Measurements from ENCODE around the gene EXOSC10. TPM values are rescaled to one million over a fixed set of nuclear protein-coding genes. Genes with fewer than 3 reads are reported as not detected.
"Not testable (repeated sequence)": the region's sequence is repeated elsewhere in the genome, so short reads cannot be mapped to it uniquely, and the experiment has no call there.

The EXOSC10 gene
- total RNA-seq, 4 donors from 2014 or later = 96.1 to 181 (median 127) TPM

DNA sequence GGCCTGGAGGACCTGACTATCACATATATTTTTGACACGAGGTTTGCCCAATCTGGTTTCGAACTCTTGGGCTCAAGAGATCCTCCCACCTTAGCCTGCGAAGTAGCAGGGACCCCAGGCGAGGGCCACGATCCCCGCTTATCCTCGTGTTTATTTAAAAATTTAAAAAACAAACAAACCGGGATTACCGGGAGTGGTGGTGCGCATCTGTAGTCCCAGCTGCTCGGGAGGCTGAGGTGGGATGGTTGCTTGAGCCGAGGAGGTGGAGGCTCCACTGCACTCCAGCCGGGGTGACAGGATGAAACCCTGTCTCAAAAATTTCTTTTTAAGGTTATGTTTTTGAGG, 452 bp upstream of the EXOSC10 start:
- TF ChIP-seq, protein P1, sequence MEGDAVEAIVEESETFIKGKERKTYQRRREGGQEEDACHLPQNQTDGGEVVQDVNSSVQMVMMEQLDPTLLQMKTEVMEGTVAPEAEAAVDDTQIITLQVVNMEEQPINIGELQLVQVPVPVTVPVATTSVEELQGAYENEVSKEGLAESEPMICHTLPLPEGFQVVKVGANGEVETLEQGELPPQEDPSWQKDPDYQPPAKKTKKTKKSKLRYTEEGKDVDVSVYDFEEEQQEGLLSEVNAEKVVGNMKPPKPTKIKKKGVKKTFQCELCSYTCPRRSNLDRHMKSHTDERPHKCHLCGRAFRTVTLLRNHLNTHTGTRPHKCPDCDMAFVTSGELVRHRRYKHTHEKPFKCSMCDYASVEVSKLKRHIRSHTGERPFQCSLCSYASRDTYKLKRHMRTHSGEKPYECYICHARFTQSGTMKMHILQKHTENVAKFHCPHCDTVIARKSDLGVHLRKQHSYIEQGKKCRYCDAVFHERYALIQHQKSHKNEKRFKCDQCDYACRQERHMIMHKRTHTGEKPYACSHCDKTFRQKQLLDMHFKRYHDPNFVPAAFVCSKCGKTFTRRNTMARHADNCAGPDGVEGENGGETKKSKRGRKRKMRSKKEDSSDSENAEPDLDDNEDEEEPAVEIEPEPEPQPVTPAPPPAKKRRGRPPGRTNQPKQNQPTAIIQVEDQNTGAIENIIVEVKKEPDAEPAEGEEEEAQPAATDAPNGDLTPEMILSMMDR (IDR thresholded peaks at IDR 0.05) = no peak
- no peak for TF ChIP-seq EP300 (IDR thresholded peaks at IDR 0.05)
- Histone ChIP-seq H3K27me3 (no peaks in the 10 kb centered on the region), H3K36me3 (peaks cover 0 to 29% (median 12%) of the 10 kb centered on the region in 3 donors), H3K4me3 (peak overlapping the region; percentile 72 to 98 (median 83)), H3K27ac (peak overlapping the region; percentile 35 to 92 (median 86)), H3K9me3 (no peaks in the 10 kb centered on the region), H3K4me1 (peaks cover 0 to 22% (median 11%) of the 10 kb centered on the region in 4 donors)
- DNase-seq (ENCODE audit: low spot score in 2 of 2) = no peak
- WGBS, 2 donors = 62 to 70% methylated on average over 13 of the region's 13 CpGs

DNA sequence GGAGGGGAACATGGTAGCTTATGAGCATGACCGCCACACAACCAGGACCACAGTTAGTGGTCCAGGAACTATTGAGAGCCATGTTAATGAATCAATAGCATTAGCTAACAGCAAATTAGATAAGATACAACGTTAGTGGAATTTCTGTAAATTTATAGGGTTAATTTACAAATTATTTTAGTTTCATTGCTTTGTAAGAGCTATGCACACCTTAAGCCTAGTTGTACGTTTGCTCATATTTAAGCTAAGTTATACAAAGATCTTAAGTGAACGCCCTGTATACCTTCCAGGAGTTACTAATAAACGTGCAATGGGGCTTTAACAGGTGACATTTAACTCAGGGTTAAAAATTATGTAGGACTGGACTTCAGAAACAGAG, 749 bp downstream of the EXOSC10 start:
- H3K27me3 ChIP-seq = no peaks in the 10 kb centered on the region
- H3K4me1 ChIP-seq = peaks cover 0 to 22% (median 11%) of the 10 kb centered on the region in 4 donors
- H3K27ac ChIP-seq = peak overlapping the region in 3 of 4 donors; percentile 86 to 92 (median 86)
- DNase-seq (ENCODE audit: low spot score in 2 of 2) = no peak
- H3K4me3 ChIP-seq = peak overlapping the region; percentile 72 to 98 (median 83)
- 10% methylated on average over 5 of the region's 5 CpGs for WGBS, 2 donors
- peaks cover 0 to 36% (median 23%) of the 10 kb centered on the region in 3 donors for H3K36me3 ChIP-seq
- TF ChIP-seq POLR2A (IDR thresholded peaks at IDR 0.05) = no peak
- TF ChIP-seq, protein P1 (IDR thresholded peaks at IDR 0.05) = no peak
- no peak for TF ChIP-seq EP300 (IDR thresholded peaks at IDR 0.05)
- no peaks in the 10 kb centered on the region for H3K9me3 ChIP-seq

DNA sequence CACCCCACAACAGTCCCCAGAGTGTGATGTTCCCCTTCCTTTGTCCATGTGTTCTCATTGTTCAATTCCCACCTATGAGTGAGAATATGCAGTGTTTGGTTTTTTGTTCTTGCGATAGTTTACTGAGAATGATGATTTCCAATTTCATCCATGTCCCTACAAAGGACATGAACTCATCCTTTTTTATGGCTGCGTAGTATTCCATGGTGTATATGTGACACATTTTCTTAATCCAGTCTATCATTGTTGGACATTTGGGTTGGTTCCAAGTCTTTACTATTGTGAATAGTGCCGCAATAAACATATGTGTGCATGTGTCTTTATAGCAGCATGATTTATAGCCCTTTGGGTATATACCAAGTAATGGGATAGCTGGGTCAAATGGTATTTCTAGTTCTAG, 15.9 kb downstream of the EXOSC10 start:
- H3K27ac ChIP-seq; H3K27me3 ChIP-seq; DNase-seq (ENCODE audit: low spot score in 2 of 2); H3K4me3 ChIP-seq; H3K4me1 ChIP-seq; H3K9me3 ChIP-seq: not testable (repeated sequence)
- WGBS, 2 donors = 91 to 95% methylated on average over 3 of the region's 3 CpGs
- H3K36me3 ChIP-seq = peaks cover 0 to 89% (median 20%) of the 10 kb centered on the region in 3 donors

DNA sequence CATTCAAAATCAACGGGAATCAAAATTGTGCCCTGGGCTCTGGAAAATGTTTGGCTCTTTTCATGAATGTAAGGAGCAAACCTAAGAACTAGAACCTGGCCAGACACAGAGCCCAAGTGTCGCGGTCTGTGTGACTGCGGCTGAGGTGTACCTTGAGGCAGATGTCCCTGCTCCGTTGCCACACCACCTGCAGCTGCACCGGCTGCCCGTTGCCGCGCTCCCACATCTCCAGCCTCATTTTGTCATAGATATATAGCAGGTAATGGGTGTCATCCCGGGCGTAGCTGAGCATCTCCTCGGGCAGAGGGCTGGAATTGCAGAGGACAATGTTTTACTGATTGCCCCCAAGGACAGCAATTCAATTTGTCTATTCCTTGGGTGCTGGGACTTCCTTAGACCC, 18.7 kb downstream of the EXOSC10 start:
- peaks cover 0 to 89% (median 5%) of the 10 kb centered on the region in 3 donors for H3K36me3 ChIP-seq
- H3K27ac ChIP-seq = peak overlapping the region in 1 of 4 donors; percentile 13
- 84 to 89% methylated on average over 12 of the region's 12 CpGs for whole genome bisulfite sequencing, 2 donors

DNA sequence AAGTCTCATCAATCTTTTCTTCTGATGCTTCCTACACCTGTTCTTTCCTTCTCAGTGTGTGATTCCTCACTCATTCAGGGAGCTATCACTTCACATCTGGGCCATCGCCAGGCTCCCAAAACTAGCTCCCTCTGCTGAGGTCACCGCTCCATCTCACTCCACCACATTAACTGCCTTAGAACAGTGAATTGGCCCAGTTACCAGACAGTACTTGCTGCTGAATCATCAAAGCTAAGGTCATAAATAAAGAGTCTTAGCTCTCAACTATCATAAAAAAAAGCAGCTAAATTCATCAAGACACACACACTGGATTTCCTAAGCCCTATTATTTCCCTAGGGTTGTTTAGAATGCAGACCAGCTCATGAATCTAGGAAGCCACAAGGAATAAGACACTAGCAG, 21.0 kb downstream of the EXOSC10 start:
- no peak for DNase-seq (ENCODE audit: low spot score in 2 of 2)
- H3K36me3 ChIP-seq = peaks cover 3 to 96% (median 24%) of the 10 kb centered on the region in 3 donors

More for the DNA sequence above, 18.7 kb downstream of the EXOSC10 start:
- Histone ChIP-seq H3K9me3 (no peaks in the 10 kb centered on the region), H3K4me3 (no peak overlapping the region), H3K27me3 (no peaks in the 10 kb centered on the region), H3K4me1 (peaks cover 0 to 7% (median 0%) of the 10 kb centered on the region in 4 donors)
- TF ChIP-seq POLR2A (IDR thresholded peaks at IDR 0.05) = no peak
- no peak for TF ChIP-seq EP300 (IDR thresholded peaks at IDR 0.05)
- TF ChIP-seq, protein P1 (IDR thresholded peaks at IDR 0.05) = no peak
- no peak for DNase-seq (ENCODE audit: low spot score in 2 of 2)

DNA sequence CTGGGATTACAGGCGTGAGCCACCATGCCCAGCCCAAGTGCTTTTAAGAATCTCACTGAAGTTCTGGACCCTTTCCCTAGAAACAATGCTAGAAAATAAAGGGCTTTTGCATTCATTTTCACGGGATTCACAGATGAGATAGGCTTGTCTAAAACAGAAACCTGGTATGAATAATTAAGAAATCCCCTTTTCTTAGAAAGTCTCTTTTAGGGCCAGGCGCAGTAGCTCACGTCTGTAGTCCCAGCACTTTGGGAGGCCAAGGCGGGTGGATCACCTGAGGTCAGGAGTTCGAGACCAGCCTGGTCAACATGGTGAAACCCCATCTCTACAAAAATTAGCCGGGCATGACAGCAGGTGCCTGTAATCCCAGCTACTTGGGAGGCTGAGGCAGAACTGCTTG, 26.3 kb downstream of the EXOSC10 start:
- peaks cover 3 to 99% (median 36%) of the 10 kb centered on the region in 3 donors for H3K36me3 ChIP-seq
- not testable (repeated sequence) for H3K4me3 ChIP-seq

More for the DNA sequence above, 21.0 kb downstream of the EXOSC10 start:
- Histone ChIP-seq H3K27me3 (no peaks in the 10 kb centered on the region), H3K4me3 (no peak overlapping the region), H3K4me1 (peaks cover 0 to 7% (median 0%) of the 10 kb centered on the region in 4 donors), H3K27ac (no peak overlapping the region), H3K9me3 (no peaks in the 10 kb centered on the region)
- 89 to 94% methylated on average over 2 of the region's 2 CpGs for WGBS, 2 donors
- TF ChIP-seq, protein P1 (IDR thresholded peaks at IDR 0.05) = no peak
- TF ChIP-seq POLR2A (IDR thresholded peaks at IDR 0.05) = no peak
- TF ChIP-seq EP300 (IDR thresholded peaks at IDR 0.05) = no peak

More for the DNA sequence above, 26.3 kb downstream of the EXOSC10 start:
- not testable (repeated sequence) for H3K27ac ChIP-seq; H3K9me3 ChIP-seq; DNase-seq (ENCODE audit: low spot score in 2 of 2); H3K27me3 ChIP-seq
- peaks cover 0 to 15% (median 5%) of the 10 kb centered on the region in 4 donors for H3K4me1 ChIP-seq
- WGBS, 2 donors = 89 to 93% methylated on average over 7 of the region's 7 CpGs
